Stimulated activated effector memory CD8-positive, alpha-beta T cell treated with anti-CD3 and anti-CD28 coated beads, Interleukin-12 subunit alpha, Interleukin-12 subunit beta, amount 100 ng/mL, for 72 hours (primary cell): ENCODE results near the gene HCAR3.
"Not testable (repeated sequence)": the region's sequence is repeated elsewhere in the genome, so short reads cannot be mapped to it uniquely, and the experiment has no call there.

Experiments used
- ATAC-seq: fragments of 150-1000 bp; cut with Tn5 transposase; 2 replicates; pipeline ENCODE4 v1.10.0; 2021
- DNase-seq, 2 donors: peaks; one replicate each; pipeline ENCODE4 v3.0.0; 2021 to 2022; ENCODE audit warnings: low spot score in 2 of 2
- H3K27ac Mint-ChIP-seq: one replicate; pipeline ENCODE4 v1.8.0; 2022; ENCODE audit warnings: mild to moderate bottlenecking, mixed read lengths
- H3K36me3 Mint-ChIP-seq: one replicate; pipeline ENCODE4 v1.8.0; 2022; ENCODE audit warnings: mild to moderate bottlenecking, mixed read lengths
- H3K4me1 Mint-ChIP-seq: one replicate; pipeline ENCODE4 v1.8.0; 2022; ENCODE audit warnings: mixed read lengths
- H3K4me3 Mint-ChIP-seq: one replicate; pipeline ENCODE4 v1.8.0; 2022; ENCODE audit warnings: mild to moderate bottlenecking, mixed read lengths
- H3K9me3 Mint-ChIP-seq: one replicate; pipeline ENCODE4 v1.8.0; 2022; ENCODE audit warnings: mixed read lengths

The HCAR3 gene

GRCh38 chr12:122716658-122717057 lies at the start of gene HCAR3:
Gene HCAR3, minus strand, starts transcription at chr12:122716811. Its CDS starts 74 bp downstream, at chr12:122716737.
- DNase-seq, H3K9me3 Mint-ChIP-seq, H3K36me3 Mint-ChIP-seq, H3K4me3 Mint-ChIP-seq, ATAC-seq, H3K27ac Mint-ChIP-seq: not testable (repeated sequence)
- H3K4me1 Mint-ChIP-seq, result peaks cover 13% of the 10 kb centered on the region

- no peak for DNase-seq
- Mint-ChIP-seq H3K4me1 (peaks cover 42% of the 10 kb centered on the region), H3K9me3 (no peaks in the 10 kb centered on the region), H3K4me3 (no peak overlapping the region), H3K36me3 (peaks cover 100% of the 10 kb centered on the region), H3K27ac (no peak overlapping the region)
- no peak for ATAC-seq
Measured at GRCh38 chr12:122757568-122757967, 41.0 kb upstream of the HCAR3 start.

GRCh38 chr12:122754790-122755189 lies 38.2 kb upstream of the HCAR3 start:
- ATAC-seq (no peak), DNase-seq (no peak)
- Mint-ChIP-seq H3K4me3 (no peak overlapping the region), H3K36me3 (peaks cover 75% of the 10 kb centered on the region), H3K9me3 (no peaks in the 10 kb centered on the region), H3K27ac (peak overlapping the region; percentile 97), H3K4me1 (peaks cover 48% of the 10 kb centered on the region)

- H3K36me3 Mint-ChIP-seq, result peaks cover 60% of the 10 kb centered on the region
Measured at GRCh38 chr12:122753319-122753650, 36.7 kb upstream of the HCAR3 start.

GRCh38 chr12:122752464-122753318 lies 36.1 kb upstream of the HCAR3 start, which contains the start of gene DENR:
Gene DENR, plus strand, starts transcription at chr12:122752824. Its CDS starts 878 bp downstream, at chr12:122753702.
- ATAC-seq (peak; percentile 96), DNase-seq (peak; percentile 100)
- Mint-ChIP-seq H3K36me3 (peaks cover 54% of the 10 kb centered on the region), H3K27ac (peak within 1 kb of the TSS; percentile 97), H3K4me1 (peaks cover 47% of the 10 kb centered on the region), H3K9me3 (no peaks in the 10 kb centered on the region), H3K4me3 (peak within 1 kb of the TSS; percentile 90)

More at GRCh38 chr12:122753319-122753650, 36.7 kb upstream of the HCAR3 start:
- no peak for DNase-seq
- Mint-ChIP-seq H3K4me1 (peaks cover 48% of the 10 kb centered on the region), H3K4me3 (peak overlapping the region; percentile 90), H3K9me3 (no peaks in the 10 kb centered on the region), H3K27ac (peak overlapping the region; percentile 97)
- no peak for ATAC-seq

- Mint-ChIP-seq H3K27ac (peak overlapping the region; percentile 97), H3K4me1 (peaks cover 31% of the 10 kb centered on the region), H3K36me3 (peaks cover 36% of the 10 kb centered on the region), H3K4me3 (peak overlapping the region; percentile 90)
- not testable (repeated sequence) for H3K9me3 Mint-ChIP-seq, DNase-seq, ATAC-seq
Measured at GRCh38 chr12:122750781-122751515, 34.3 kb upstream of the HCAR3 start.

GRCh38 chr12:122749569-122750332 lies 33.1 kb upstream of the HCAR3 start:
- Mint-ChIP-seq H3K36me3 (peaks cover 24% of the 10 kb centered on the region), H3K27ac (no peak overlapping the region), H3K9me3 (no peaks in the 10 kb centered on the region), H3K4me3 (no peak overlapping the region), H3K4me1 (peaks cover 24% of the 10 kb centered on the region)
- ATAC-seq (no peak), DNase-seq (no peak)

- no peak for DNase-seq
- Mint-ChIP-seq H3K36me3 (peaks cover 2% of the 10 kb centered on the region), H3K4me3 (no peak overlapping the region), H3K9me3 (no peaks in the 10 kb centered on the region), H3K27ac (no peak overlapping the region), H3K4me1 (peaks cover 7% of the 10 kb centered on the region)
- ATAC-seq, result no peak
Measured at GRCh38 chr12:122747224-122748135, 30.9 kb upstream of the HCAR3 start.

- no peak overlapping the region for H3K4me3 Mint-ChIP-seq
- DNase-seq (no peak), ATAC-seq (no peak)
- H3K9me3 Mint-ChIP-seq, result no peaks in the 10 kb centered on the region
- no peak overlapping the region for H3K27ac Mint-ChIP-seq
- no peaks in the 10 kb centered on the region for H3K4me1 Mint-ChIP-seq
- H3K36me3 Mint-ChIP-seq, result no peaks in the 10 kb centered on the region
Measured at GRCh38 chr12:122743895-122744525, 27.4 kb upstream of the HCAR3 start.

GRCh38 chr12:122740351-122740750 lies 23.7 kb upstream of the HCAR3 start:
- H3K27ac Mint-ChIP-seq, result no peak overlapping the region
- H3K4me1 Mint-ChIP-seq, result no peaks in the 10 kb centered on the region
- H3K9me3 Mint-ChIP-seq, result no peaks in the 10 kb centered on the region
- H3K36me3 Mint-ChIP-seq, result no peaks in the 10 kb centered on the region
- ATAC-seq (no peak), DNase-seq (no peak)
- H3K4me3 Mint-ChIP-seq, result no peak overlapping the region

- no peak overlapping the region for H3K4me3 Mint-ChIP-seq
- peaks cover 4% of the 10 kb centered on the region for H3K4me1 Mint-ChIP-seq
- no peaks in the 10 kb centered on the region for H3K36me3 Mint-ChIP-seq
- no peak for DNase-seq
- no peak for ATAC-seq
- H3K27ac Mint-ChIP-seq, result no peak overlapping the region
- no peaks in the 10 kb centered on the region for H3K9me3 Mint-ChIP-seq
Measured at GRCh38 chr12:122738571-122738970, 22.0 kb upstream of the HCAR3 start.

- Mint-ChIP-seq H3K4me1 (peaks cover 29% of the 10 kb centered on the region), H3K4me3 (no peak overlapping the region), H3K9me3 (no peaks in the 10 kb centered on the region), H3K27ac (no peak overlapping the region), H3K36me3 (no peaks in the 10 kb centered on the region)
- DNase-seq (no peak), ATAC-seq (no peak)
Measured at GRCh38 chr12:122732611-122733010, 16.0 kb upstream of the HCAR3 start.

- peaks cover 29% of the 10 kb centered on the region for H3K4me1 Mint-ChIP-seq
- ATAC-seq, result no peak
Measured at GRCh38 chr12:122732170-122732569, 15.6 kb upstream of the HCAR3 start.

More at GRCh38 chr12:122732170-122732569, 15.6 kb upstream of the HCAR3 start:
- Mint-ChIP-seq H3K4me3 (no peak overlapping the region), H3K9me3 (no peaks in the 10 kb centered on the region), H3K36me3 (no peaks in the 10 kb centered on the region), H3K27ac (no peak overlapping the region)
- no peak for DNase-seq
